ENCODE data around the gene OSBPL2.

OSBPL2 gene

GRCh38 chr20:62236766-62237513 lies 1.4 kb upstream of the OSBPL2 start:
- DNase-seq, result no peak

GRCh38 chr20:62237514-62237800 lies 864 bp upstream of the OSBPL2 start:
- DNase-seq, result no peak

- DNase-seq, result no peak
These were observed 402 bp downstream of the OSBPL2 start for GRCh38 chr20:62238569-62239277.

GRCh38 chr20:62239278-62239879 lies 1.1 kb downstream of the OSBPL2 start:
- DNase-seq, result no peak

GRCh38 chr20:62240020-62240685 lies 1.8 kb downstream of the OSBPL2 start:
- DNase-seq, result no peak

GRCh38 chr20:62241506-62241905 lies 3.2 kb downstream of the OSBPL2 start:
- no peak for DNase-seq

GRCh38 chr20:62242176-62242575 lies 3.9 kb downstream of the OSBPL2 start:
- DNase-seq, result no peak

- no peak for DNase-seq
These were observed 4.8 kb downstream of the OSBPL2 start for GRCh38 chr20:62243106-62243505.

GRCh38 chr20:62243906-62244515 lies 5.7 kb downstream of the OSBPL2 start:
- no peak for DNase-seq

GRCh38 chr20:62244644-62245108 lies 6.4 kb downstream of the OSBPL2 start:
- no peak for DNase-seq

GRCh38 chr20:62245911-62246280 lies 7.6 kb downstream of the OSBPL2 start:
- no peak for DNase-seq

- DNase-seq, result no peak
These were observed 8.1 kb downstream of the OSBPL2 start for GRCh38 chr20:62246431-62246830.

GRCh38 chr20:62246872-62247652 lies 8.7 kb downstream of the OSBPL2 start:
- no peak for DNase-seq

GRCh38 chr20:62248890-62249560 lies 10.7 kb downstream of the OSBPL2 start:
- DNase-seq, result no peak

GRCh38 chr20:62252342-62252966 lies 14.1 kb downstream of the OSBPL2 start:
- DNase-seq, result no peak

GRCh38 chr20:62253398-62253797 lies 15.1 kb downstream of the OSBPL2 start:
- DNase-seq, result no peak

GRCh38 chr20:62254021-62254724 lies 15.9 kb downstream of the OSBPL2 start:
- no peak for DNase-seq

GRCh38 chr20:62255976-62256375 lies 17.7 kb downstream of the OSBPL2 start:
- DNase-seq, result no peak

GRCh38 chr20:62258499-62259293 lies 20.4 kb downstream of the OSBPL2 start:
- DNase-seq, result no peak

- no peak for DNase-seq
These were observed 20.9 kb downstream of the OSBPL2 start for GRCh38 chr20:62259294-62259565.
